Hypothalamus (tissue), 51 donors: ENCODE results near the gene TBCC.
A peak's percentile ranks its signal among the peaks of the same experiment; 100 is the strongest.

Experiments used
- DNase-seq, 51 donors: peaks; one replicate each; lab custom pipeline; 2025; lab: John Stamatoyannopoulos, UW

Gene TBCC

DNA sequence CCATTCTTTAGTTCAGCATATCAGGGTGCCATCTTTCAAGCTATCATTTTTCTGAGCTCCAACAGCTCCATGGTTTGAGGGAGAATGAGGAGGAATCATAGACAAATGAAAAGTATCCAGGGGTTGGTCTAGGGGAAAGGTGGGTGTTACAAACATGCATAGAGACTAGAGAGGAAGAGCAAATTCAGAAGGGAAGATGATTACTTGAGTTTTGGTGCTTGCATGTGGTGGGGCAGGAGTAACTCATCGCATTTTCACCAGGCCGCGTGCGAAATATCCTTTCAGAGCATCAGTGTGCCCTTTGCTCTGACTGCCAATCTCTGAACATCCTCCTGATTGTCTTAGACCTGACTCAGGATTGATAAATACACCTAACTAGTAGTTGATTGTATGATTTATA is 28.3 kb upstream of the TBCC start:
- DNase-seq: no peak

DNA sequence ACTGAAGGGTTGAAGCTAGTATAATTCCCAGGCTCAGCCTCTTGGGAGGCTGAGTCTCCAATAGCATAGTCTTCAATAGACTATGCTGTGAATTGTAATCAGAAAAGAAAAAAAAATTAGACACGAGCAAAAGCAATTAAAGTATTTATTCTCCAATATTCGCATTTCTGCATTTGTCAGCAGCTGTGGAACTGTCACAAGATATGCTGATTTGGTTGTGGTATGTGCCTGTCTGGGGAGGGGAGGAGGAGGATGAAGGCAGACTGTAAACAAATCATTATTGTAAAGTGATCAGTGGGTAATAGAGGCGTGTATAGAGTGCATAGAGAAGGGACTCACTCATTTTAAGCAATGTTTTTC is 25.8 kb upstream of the TBCC start:
- DNase-seq: no peak

DNA sequence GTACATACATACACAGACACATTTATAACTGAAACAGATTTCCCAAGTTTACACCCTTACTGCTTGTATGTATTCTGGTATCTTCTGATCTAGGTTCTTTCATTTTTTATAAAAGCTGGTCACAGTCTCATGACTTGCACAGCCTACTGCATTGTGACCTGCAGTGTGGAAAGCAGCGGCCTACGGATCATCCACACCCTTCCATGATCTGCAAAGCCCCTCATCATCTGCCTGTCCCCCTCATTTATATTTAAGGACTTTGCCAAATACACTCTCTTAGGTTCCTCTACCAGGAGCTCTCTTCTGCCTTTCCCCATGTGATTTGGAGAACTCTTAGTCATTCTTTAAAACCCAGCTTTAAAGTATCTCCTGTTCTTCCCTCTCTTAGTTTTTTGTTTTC is 23.9 kb upstream of the TBCC start:
- no peak for DNase-seq

DNA sequence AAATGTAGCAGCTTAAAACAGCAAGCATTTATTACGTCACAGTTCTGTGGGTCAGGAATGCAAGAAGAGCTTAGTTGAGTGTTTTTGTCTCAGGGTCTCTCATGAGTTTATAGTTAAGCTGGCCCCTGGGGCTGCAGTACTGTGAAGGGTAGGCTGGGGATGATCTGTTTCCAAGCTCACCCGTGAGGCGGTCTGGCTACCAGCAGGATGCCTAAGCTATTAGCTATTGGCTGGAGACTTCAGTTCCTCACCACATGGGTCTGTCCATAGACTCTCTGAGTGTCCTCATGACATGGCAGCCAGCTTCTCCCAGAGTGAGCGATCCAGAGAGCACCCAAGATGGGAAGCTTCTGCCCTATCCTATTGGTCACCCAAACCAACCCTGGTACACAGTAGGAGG is 23.1 kb upstream of the TBCC start:
- DNase-seq: no peak

DNA sequence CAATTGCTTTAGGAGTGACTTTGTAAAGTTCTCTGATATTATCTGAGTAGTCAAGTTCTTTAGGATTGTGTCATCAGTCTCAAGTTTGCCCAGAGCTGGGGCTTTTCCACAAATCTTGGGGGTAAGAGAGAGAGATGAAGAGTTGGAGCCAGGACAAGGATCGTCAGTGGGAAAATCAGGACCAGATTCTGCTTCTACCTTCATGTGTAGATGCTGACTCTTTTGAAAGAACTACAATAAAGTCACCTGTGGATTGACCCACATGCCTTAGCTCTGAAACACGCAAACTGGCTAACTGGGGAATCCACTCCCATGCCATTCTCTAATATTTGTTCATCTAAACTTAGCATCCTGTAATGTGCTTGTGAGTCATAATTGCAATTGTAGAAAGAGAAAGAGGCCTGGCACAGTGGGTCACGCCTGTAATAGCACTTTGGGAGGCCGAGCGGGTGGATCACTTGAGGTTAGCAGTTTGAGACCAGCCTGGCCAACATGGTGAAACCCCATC is 20.3 kb upstream of the TBCC start:
- DNase-seq: no peak

DNA sequence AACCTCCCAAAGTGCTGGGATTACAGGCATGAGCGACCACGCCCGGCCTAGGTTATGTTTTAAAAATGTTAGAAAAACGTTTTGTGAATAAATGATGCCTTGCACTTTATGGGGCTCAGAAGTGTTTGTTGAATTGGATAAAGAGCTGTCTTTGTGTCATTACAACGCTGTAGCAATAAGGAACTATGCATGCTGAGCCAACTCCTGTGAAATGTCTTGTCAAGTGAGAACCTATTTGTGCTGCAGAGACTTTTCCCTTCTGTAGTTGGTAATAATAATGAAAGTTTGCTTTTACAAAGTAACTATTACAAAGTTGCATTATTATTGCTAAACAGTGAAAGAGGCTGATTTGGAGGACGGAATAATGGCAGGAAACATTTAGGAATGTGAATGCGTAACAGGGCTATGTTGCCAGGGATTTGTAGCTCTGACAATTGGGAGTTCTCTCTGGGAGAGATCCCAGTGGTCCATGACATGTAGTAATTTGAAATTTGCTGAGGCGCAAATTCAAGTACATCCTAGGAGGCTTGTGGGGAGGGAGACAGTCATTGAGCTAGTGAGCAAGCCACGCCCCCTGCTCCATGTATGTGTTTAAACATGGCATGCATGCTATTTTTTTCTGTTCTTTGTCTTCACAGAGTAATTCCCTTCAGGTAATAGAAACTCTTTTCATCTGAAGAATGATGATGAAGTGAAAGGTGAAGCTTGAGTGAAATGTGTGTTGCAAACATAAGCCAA is 19.2 kb upstream of the TBCC start:
- DNase-seq: no peak

DNA sequence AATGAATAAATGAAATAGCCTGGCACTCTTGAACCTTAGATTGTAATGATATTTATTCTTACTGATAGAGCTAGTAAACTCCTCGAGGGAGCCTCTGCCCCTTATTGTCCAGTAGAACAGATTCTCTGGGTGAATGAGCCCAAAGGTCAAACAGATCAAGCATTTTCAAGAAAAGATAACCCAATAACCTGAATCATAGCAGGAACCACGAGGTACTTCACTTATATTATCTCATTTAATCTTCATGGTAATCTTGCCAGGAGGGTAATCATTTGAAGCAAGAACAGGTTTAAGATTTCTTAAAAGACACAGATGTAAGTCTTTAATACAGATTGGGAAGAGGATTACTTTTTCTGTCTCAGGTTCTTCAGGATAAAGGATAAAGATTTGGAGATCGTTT is 17.0 kb upstream of the TBCC start:
- DNase-seq: no peak

DNA sequence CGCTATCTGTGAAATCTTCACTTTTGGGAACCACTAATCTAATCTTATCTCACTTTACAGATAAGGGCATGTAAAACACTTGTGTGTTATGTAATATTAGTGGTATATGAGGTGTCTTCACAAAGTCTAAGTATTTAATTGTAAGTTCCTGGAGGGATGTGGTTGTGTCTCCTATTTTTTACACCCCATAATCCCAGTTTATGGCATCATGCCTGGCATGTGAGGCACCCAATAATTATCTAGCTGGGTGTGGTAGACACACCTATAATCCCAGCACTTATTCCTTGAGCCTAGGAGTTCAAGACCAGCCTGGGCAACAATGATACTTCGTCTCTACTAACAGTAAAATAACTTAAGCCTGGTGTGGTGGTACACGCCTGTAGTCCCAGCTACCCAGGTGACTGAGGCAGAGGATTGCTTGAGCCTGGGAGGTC is 16.5 kb upstream of the TBCC start:
- DNase-seq: no peak

DNA sequence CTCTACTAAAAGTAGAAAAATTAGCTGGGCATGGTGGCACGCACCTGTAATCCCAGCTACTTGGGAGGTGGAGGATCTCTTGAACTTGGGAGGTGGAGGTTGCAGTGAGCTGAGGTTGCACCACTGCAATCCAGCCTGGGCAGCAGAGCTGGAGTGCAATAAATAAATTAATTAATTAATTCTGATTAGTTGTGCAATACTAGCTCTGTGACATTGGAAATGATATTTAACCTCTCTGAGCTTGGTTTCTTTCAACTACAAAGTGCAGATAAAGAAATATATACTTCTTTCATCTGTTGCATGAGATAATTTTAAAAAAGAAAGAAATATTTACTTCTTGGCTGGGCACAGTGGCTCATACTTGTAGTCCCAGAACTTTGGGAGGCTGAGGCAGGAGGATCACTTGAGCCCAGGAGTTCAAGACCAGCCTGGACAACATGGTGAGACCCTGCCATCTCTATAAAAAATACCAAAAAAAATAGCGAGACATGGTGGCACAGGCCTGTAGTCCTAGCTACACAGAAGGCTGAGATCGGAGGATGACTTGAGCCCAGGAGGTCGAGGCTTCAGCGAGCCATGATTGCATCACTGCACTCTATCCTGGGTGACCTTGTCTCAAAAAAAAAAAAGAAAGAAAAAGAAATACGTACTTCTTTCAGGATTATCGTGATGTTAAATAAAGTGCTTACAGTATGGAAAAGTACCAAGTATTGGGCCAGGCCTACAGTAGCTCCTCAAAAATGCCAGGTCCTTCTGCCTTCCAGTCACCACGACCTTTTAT is 15.6 kb upstream of the TBCC start:
- no peak for DNase-seq

DNA sequence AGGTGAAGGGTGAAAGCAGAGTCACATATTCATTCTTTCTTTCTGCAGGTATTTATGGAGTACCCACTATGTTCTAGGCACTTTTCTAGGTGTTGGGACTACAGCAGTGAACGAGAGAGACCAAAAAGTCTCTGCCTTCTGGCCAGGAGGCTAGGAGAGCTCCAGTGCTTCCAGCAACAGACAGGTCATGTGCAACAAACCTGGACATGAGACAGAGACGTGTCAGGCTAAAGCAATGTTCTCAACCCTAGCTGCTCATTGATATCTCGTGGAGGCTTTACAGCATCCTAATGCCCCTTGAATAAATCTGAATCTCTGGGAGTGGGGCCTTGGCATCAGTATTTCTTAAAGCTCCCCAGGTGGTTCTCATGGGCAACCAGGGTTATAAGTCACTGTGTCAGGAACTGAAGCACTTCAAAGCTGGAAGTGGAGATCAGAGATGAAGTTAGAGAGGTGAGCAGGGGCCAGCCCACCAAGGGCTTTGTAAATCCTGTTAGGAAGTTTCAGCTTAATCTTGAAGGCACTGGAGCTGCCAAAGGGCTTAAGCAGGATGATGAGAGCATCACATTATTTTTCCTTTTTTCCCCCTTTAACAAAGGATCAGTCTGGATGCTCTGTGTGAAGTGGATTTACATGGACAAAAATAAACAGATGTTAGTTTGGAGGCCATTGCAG is 13.0 kb upstream of the TBCC start:
- DNase-seq: no peak

DNA sequence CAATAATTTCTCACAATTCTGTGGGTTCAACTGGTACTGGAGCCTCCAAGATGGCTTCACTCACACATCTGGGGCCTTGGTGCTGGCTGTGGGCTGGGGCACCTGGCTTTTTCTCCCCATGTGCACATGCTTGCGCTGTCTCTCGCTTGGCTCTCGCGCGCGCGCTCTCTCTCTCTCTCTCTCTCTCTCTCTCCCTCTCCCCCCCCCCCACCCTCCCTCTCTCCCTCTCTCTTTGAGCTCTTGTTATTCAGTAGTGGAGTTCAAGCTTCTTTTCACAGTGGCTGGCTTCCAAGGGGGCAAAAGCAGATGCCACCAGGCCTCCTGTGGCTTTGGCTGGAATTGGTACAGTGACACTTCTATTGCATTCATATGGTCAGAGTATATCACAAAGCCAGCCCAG is 10.8 kb upstream of the TBCC start:
- DNase-seq: peak in 8 of 51 donors; percentile 2 to 32 (median 14)

DNA sequence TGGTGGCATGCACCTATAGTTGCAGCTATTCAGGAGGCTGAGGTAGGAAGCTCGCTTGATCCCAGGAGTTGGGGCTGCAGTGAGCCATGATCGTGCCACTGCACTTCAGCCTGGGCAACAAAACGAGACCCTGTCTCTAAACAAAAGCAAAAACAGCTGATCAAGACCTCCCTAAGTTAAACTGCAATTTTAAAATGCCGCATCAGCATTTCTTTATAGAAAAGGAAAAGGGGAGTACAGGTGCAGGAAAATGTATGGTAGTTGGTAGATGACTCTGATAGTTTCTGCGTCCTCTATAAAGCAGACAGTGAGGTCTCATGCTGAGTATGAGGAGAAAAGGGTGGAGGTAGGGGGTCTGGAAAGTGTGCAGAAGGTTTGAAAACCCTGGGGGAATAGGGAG is 8.9 kb upstream of the TBCC start:
- DNase-seq: no peak

DNA sequence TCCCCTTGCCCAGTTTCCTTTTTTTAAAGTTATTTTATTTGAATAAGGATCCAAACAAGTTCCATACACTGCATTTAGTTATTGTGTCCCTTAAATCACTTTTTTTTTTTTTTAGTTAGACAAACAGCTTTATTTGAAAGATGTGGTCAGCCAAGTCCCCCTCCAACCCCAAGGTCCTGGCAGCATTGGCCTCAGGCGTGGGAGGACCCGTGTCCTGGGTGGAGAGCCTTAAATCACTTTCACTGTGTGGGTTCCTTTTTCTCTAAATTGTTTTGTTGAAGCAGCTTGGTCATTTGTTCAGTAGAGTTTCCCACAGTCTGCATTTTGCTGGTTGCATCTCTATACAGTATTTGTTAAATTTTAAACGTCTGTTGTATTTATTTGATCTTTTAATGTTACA is 5.2 kb upstream of the TBCC start:
- DNase-seq: no peak

DNA sequence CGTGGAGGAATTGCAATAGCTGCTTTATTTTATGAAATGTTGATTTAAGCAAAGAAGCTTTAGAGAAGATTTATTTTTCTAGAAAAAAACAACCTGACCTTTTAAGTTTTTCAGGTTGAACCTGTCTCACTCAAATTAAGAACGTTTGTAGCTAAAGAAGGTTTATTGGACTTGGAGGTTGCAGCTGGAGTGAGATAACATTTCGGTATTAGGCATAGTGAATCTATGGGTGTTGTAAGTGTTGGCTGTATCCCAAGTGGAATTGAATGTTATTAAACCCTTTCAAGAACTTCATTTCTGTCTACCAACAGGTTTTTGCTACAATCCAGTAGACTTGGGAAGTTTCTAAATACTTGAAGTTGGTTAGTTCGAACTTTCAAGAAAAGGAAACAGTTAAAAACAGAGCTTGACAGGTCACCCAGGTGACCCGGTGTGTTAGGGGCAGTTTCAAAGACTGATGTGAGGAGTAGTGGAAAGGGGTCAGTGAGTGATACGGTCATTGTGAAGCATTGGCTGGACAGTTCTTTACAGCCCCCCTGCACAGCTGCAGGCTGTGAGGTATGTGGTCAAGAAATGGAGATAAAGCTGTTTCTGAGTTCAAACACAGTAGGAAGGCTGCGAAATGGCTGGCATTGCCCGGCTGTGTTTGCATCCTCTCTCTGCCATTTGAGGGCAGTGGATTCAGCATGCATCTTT is 2.4 kb upstream of the TBCC start:
- peak in 3 of 51 donors; percentile 3 to 5 (median 4) for DNase-seq

DNA sequence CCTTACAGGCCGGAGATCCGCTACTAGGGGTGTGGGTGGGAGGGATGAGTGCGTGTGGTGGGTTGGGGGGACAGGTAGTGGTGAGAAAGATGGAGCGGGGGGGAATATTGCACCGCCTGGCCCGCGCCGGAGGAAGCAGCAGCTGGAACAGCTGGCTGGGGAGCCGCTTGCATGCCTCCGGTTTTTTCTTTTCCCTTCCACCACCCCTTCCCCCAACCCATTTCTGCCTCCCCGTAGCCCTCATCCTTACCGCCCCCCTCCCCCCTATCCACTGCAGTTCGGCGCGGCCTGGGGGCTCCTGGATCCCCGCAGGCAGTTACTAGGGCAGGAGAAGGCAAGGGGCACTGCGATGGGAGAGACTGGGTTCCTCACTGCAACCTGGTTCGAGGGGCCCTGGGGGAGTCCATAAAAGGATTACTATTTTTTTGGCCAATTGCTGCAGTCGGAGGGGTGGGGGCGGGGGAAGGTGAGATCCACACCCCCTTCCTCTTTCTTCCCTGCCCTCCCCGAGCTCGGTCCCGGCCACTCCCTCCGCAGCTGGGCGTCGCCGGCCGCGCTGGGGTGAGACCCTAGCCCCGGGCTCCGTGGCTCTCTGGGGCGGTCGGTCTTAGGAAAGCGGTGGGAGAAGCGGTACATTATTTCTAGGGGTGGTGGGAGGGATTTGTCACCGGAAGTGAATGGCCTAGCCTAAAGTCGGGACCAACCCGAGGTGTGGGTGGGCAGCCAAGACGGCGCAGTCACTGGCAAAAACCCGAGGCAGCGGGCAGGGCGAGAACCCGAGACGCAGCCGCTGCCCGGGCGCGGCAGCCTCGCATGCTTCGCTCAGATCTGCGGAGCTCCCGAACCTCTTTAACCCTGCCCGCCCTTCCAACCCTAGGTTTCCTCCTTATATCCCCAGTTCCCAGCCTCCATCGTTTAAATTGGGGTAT is 824 bp upstream of the TBCC start:
- peak; percentile 29 to 88 (median 70) for DNase-seq

DNA sequence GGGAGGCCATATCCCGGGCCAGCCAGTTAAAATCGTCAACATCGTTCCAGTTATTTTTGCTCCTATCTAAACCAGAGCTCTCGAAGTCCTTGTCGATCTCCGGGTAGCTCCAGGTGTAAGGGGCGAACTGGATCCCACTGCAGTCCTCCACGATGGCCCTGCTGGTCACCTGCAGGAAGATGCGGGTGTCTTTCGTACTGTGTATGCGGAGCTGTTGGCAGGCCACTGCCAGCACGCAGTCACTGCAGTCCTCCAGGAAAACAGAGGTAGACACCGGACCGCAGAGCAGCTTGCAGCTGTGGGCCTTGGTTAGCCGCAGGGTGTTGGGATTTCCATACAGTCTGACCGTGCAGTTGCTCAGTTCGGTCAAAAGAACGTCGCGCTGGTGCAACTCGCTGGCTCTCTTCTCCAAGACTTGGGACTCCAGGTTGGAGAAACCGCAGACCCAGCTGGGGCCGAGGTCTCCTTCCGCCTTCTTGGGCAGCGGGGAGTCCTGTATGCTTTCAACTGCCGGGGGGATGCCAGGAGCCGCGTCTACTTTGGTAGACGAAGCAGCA is 742 bp downstream of the TBCC start:
- DNase-seq: peak in 16 of 51 donors; percentile 8 to 62 (median 40)

DNA sequence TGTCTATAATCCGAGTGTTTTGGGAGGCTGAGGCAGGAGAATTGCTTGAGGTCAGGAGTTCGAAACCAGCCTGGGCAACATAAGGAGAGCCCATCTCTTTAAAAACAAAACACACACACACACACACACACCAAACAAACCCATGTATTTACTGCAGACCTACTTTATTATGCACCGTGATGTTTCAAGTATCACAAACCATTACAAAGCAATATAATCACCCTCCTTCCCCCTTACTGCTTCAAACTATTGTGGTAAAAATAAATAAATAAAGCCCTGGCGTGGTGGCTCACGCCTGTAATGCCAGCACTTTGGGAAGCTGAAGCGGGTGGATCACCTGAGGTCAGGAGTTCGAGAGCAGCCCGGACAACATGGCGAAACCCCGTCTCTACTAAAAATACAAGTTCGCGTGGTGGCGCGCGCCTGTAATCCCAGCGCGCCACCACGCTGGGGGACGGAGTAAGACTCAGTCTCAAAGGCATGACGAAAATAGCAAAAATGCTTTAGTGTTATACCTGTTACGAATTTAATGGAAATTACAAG is 1.5 kb downstream of the TBCC start:
- DNase-seq: no peak

DNA sequence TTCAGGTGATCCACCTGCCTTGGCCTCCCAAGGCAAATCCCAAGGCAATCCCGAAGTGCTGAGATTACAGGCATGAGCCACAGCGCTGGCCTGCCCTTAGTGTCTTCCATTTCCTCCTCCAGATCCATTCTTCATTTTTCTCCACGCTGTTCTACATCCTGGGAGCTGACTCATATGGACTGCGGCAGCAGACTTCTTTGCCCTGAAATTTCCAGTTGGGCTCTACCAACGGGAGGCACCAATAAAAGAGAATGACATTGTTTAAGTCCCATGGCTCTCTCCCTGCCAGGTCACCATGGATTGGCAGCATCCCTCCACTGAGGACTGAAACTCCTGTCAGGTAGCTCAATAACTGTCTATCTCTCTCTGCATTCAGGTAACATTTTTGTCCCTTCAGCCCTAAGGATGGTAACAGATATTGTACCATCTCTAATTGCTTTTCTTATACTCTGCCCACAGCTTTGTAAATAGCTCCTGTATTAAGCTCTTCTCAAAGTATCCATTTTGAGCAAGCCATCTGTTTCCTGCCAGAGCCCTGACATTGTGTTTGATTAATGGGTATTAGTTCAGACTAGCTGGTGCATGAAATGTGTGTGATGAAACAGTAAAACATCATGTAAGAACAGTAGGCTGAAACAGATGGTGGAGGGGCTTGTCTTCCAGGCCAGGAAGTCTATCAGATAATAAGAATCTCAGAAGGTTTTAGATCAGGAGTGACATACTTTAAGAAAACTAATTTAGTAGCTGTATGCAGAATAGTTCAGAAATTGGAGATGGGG is 3.6 kb downstream of the TBCC start:
- no peak for DNase-seq
